HG03558 (cell line): Measurements from ENCODE around the gene SLC27A4.
A peak's percentile ranks its signal among the peaks of the same experiment; 100 is the strongest.

Experiments
- ATAC-seq: cut with Tn5 transposase; IDR thresholded peaks from one replicate; pipeline ENCODE4 v1.9.1; 2021; ENCODE audit warnings: moderate number of reproducible peaks; ENCODE audit not compliant: unreplicated experiment; ENCODE audit errors: extremely low read depth

Gene SLC27A4

DNA sequence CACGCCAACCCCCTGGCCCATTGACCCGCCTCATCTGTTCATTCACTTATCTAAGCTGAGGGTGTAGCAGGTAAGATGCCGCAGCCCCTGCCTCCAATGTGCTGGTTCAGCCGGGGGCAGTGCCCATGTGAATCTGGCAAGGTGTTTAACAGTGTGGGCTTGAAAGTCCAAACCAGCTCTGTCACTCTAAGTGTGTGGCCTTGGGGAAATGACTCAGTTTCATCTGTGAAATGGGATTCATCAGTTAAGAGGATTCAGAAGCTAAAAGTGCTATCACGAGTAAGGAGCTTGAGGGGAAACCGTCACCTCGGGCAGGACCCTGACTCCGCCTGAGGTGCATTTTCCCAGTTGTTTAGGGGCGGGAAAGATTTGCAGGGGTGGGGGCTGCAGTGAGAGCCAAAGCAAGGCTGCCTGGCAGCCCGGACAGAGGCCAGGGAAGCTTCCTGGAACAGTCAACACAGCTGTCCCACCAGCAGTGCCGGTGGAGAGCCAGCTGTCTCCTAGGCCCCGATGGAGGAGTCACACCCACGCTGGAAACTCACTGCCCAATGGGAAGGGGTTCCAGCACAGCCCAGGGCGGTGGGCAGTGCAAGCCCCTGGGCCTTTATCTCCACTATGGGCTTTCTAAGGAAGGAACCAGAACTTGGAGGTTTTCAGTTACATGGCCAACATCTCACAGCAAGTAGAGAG, 21.1 kb downstream of the SLC27A4 start:
- ATAC-seq = no peak

DNA sequence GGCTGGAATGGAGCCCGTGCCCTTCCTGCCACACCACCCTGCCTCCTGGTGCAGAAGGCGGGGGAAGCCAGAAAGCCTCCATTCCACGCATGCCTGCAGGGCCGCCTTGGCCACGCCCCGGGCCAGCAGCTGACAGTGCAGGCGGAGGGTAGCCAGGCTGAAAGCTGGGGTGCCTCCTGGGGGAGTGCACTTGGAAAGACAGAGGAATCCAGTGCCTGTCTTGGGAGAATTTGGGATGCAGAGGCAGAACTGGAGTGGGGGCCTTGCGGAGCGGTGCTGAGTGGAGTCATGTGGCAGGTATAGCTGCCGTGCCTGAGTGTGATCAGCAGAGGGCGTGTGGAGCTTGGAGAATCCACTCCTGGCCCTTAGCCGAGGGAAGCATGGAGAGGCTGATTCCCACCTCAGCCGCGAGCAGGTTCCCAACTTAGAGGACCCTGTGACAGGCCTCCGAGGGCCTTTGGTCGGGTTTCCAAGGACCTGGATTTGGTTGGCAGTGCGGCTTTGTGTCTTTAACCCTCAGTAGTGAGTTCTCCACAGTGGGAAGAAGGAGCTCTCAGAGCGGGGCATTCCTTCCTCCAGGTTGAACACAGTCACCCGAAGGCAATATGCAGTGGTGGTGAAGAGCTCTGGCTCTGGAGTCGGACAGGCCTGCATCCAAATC, 21.8 kb downstream of the SLC27A4 start:
- no peak for ATAC-seq

DNA sequence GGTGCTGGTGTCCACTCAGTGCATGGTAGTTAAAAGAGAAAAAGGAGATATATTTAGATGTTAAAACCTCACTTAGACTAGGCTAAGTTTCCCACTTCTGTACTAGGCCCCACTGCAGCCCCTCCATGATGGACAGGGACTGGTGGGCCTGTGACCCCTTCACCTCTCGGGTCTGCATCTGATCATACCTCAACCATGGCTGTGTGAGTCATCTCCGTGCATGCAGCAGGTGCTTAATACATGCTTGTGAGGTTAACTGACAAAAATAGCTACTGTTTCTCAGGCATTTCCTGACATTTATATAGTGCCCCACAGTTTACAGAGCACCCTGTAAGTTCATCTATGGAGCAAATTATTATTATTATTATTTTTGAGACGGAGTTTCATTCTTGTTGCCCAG, 22.4 kb downstream of the SLC27A4 start:
- ATAC-seq = no peak

- ATAC-seq = no peak
Observed at GRCh38 chr9:128365525-128365924, 25.2 kb downstream of the SLC27A4 start.

GRCh38 chr9:128369024-128369706, 28.8 kb downstream of the SLC27A4 start:
- ATAC-seq = no peak

DNA sequence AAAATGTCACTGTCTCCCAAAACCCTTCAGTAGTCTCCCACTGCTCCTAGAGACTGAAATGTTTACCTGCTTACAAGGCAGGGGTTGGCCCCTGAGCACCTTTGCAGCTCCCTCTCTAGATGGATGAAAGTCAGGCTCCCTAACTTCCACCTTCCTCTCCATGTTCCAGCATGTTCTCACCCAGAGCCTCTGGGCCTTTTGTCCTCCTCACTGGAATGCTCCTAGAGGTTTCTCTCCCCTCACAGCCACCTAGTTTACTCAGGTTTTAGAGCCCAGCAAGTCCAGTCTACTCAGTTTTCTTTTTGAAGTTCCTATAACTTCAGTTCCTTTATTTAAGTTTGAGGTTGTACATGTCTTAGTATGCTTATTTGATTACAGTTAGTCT, 30.0 kb downstream of the SLC27A4 start:
- no peak for ATAC-seq

GRCh38 chr9:128370752-128371629, 30.7 kb downstream of the SLC27A4 start, which contains the start of gene URM1:
URM1 (plus strand) TSS chr9:128371374; CDS start chr9:128371381, 7 bp downstream.
- ATAC-seq = peak; percentile 61

DNA sequence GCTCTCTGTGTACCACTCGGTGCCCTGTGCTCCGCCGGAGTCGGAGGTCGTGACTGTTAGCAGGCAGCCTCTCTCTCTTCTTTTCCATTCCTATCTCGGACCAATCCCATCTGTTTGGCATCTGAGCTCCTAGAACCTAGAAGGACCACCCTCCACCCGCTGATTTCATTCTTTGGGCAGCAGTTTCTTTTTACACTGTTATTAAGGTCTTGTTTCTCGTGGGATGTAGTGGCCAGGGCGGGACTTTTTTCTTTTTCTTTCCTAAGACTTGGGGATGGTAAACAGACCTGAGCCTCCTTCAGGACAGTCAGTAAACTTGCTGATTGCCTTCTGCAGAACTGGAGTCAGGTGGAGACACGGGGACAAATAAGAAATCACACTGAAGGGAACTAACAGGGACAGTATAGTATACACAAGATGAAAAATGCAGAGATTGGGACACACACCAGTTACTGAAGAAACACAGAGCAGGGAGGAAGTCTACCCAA, 31.3 kb downstream of the SLC27A4 start:
- ATAC-seq = no peak

DNA sequence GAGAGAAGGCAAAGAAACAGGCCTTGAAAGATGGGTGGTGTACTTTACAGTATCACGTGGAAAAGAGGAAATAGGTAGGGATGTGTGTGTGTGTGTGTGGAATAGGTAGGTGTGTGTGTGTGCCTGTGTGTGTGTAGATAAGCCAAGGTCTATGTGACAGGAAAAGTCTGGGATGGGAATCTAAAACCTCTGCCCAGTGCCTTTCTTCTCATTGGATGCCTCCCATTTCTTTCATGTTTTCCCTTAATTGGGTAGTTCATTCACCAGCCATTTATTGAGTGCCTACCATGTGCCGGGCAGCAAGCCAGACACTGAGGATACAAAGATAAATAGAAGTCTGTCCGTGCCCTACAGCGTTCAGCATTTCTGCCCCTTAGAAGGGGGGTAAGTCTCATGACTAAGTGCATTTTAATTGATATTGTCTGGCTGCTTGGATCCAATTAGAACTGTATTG, 31.9 kb downstream of the SLC27A4 start:
- ATAC-seq = no peak

GRCh38 chr9:128372784-128373183, 32.5 kb downstream of the SLC27A4 start:
- ATAC-seq = no peak

- ATAC-seq = no peak
Observed at GRCh38 chr9:128374221-128374675, 33.9 kb downstream of the SLC27A4 start.

- no peak for ATAC-seq
Observed at GRCh38 chr9:128375865-128376264, 35.5 kb downstream of the SLC27A4 start.

DNA sequence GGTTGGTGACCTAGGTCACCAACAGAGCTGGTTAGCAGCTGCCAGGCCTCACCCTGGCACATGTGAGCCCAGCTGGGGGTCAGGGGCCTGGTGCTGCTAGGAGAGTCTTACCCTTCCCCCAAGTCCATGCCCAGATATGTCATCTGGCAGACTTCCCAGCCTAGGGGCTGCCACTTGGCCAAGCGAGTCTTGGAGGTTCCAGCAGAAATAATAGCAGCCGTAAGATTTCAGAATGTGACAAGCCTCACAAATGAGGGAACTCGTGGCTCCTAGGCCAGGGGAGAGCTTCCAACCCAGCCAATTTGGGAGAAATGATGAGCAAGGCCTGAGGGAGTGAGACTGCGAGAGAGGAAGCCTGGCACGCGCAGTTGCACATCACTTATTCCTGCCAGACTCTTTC, 41.9 kb downstream of the SLC27A4 start:
- ATAC-seq = no peak

DNA sequence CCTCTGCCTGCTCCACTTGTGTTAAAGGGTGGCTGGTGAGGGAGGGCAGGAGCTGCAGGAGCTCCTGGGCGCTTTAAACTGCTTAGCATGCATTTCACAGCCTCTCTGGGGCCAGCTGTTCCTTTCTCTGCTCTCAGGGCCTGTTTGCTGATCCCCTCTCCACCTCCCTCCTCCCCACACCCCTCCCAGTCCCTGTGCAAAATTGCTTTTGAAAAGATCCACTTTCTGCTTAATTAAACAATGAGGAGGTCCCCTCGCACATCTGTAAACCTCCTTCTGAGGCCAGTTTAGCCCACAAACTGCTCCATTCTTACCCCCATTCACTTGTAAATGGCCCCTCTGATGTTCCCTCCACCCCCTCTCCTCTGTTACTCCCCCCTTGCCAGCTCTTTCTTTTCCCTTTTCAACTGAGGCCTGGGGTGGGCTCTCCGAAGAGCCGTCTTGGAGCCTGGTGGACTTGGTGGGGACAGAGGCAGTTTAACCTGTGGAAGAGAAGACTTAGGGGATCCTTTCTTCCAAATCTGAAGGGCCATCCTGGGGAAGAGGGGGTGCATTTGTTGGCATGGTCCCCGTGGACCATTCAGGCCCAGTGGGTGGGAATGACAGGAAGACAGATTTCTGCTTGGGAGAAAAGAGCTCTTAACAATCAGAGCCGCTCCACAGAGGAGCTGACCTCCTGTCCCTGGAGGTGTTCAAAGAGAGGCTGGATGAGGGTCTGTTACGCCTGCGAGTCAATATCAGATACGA, 42.9 kb downstream of the SLC27A4 start:
- no peak for ATAC-seq

GRCh38 chr9:128383791-128384190, 43.5 kb downstream of the SLC27A4 start:
- ATAC-seq = no peak

- no peak for ATAC-seq
Observed at GRCh38 chr9:128384801-128385495, 44.6 kb downstream of the SLC27A4 start.

DNA sequence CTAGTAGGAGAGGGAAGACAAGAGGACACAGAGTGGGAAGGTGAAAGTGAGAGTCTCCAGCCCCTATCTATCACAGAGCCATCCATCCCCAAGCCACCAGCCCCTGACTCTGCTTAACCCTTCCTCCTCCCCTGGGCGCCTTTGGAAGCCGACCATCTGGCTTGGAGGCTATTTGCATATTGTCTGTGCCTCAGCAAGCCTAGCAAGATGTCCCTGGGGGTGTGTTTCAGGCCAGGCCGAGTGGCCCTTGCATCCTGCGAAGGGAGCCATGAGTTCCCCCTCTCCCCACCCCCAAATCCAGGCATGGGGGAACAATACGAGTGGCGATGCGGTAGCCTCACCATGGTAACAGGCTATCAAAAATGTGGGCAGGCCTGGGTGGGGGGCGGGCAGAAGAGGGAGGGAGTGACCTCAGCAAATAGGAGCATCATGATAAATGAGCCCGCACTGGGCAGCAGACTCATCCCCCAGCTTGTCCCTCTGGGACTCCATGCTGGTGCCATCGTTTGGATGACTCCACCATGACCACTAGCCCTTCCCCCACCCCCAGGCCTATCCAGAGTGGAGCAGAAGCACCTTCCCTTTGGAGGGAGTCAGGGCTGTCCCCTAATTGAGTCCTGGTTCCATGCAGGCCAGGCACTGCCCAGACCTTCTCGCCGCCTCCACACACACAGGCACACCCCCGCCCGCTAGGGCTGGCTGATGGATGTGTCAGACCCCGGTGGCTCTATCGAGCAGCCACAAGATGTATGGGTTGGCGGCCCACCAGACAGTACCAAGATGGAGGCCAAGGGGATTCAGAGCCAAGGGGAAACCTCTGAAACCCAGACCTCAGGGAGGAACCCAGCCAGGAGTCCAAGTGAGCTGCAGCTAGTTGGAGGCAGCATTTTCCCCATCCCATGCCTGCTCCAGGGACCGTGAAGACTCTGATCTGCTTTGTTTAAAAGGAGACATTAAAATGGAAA, 45.5 kb downstream of the SLC27A4 start:
- ATAC-seq = no peak

DNA sequence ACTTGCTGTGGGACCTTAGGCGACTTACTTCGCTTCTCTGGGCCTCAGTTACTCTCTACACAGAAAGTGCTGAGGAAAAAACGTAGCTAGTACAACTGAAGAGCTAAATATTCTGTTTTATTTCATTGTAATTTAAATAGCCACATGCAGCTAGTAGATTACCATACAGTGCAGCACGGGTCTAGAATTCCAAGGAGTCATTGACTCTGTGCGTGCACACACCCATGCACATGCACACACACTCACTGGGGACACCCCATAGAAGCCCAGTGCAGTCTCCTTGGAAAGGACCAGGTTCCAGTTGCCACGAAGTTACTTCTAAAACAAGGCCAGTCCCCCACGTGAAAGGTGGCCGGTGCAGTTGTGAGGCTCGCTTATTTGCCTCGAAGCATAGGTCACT, 47.8 kb downstream of the SLC27A4 start:
- ATAC-seq = no peak
